ENCODE data around the gene LRRC56.

The LRRC56 gene

DNA sequence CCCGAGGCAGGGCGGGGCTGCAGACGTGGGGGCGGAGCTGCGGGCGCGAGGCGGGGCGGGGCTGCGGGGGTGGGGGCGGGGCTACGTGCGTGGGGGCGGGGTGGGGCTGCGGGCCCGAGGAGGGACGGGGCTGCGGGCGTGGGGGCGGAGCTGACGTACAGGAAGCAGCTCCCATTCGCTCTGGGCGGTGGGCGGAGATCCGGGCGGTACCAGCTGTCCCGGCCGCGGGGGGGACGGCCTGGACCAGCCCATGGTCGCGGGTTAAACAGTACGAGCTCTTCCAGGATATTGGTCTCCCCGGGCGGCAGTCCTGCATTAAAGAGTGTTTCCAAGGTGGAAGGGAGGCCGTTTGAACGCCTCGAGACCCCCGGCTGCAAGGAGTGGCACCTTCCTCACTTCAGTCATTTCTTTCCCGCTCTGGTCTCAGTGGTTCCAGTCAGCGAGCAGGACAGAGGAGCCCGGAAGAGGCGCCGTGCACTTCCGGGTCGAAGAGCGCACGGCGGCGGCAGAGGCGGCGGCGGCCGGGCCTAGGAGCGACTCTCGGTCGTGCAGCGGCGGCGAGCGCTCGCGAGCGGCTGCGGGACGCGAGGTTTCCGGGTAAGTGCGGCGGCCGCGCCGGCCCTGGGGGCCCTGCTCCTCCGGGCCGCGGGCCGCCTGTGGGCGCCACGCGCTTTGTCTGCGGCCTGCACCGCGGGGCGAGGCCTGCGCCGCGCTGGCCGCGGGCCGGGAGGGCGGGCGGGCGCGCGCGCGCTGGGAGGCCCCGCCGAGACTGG, 38.9 kb downstream of the LRRC56 start, which contains the start of gene PHRF1:
PHRF1 (plus strand) TSS at position 475 of the 773 bp plus-strand sequence. CDS start 5,043 bp downstream, outside the sequence.
- peak; percentile 94 for ATAC-seq

DNA sequence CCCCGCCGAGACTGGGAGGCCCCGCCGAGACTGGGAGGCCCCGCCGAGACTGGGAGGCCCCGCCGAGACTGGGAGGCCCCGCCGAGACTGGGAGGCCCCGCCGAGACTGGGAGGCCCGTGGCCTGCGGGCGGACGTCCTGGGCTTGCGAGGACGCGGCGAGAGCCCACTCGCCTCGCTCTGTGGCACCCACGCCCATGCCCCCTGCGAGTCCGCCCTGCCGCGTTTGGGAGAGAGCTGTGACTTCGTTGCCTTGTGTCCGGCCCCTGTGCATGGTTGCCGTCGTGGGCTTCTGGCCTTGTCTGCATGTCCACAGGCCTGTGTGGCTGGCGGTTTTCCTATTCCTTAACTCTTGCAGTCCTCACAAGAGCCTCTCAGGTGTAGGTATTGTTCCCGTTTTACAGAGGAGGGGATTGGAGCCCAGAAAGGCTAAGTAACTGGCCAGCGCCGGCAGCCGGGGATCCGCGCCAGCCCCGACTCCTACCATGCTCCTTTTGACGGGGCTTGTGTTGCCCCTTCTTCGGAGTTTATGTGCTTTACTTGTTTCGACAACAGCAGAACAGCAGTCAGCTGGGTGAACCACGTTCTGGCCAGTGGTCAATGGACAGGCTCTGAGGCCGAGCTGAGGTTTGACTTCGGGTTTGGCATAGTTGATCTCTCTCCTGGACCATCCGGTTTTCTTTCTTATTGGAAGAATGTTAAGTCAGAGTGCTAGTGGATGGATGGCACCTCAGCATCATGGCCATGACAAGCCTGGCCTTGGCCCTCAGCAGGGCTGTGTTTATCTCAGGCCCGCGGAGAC, 39.7 kb downstream of the LRRC56 start:
- ATAC-seq, result no peak

DNA sequence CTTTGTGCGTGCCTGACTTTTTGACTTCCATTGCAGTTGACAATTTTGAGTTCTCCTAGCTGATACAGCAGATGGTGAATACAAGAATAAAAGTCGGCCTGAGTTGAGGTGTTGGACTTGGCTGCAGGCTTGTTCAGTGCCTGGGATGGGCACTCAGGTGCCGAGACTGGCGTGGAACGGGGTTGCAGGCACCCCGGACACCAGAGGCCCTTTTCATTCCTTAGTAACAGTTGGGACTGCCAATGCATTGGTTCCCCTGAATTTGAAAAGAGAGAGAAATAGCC, 40.2 kb downstream of the LRRC56 start:
- ATAC-seq, result no peak

DNA sequence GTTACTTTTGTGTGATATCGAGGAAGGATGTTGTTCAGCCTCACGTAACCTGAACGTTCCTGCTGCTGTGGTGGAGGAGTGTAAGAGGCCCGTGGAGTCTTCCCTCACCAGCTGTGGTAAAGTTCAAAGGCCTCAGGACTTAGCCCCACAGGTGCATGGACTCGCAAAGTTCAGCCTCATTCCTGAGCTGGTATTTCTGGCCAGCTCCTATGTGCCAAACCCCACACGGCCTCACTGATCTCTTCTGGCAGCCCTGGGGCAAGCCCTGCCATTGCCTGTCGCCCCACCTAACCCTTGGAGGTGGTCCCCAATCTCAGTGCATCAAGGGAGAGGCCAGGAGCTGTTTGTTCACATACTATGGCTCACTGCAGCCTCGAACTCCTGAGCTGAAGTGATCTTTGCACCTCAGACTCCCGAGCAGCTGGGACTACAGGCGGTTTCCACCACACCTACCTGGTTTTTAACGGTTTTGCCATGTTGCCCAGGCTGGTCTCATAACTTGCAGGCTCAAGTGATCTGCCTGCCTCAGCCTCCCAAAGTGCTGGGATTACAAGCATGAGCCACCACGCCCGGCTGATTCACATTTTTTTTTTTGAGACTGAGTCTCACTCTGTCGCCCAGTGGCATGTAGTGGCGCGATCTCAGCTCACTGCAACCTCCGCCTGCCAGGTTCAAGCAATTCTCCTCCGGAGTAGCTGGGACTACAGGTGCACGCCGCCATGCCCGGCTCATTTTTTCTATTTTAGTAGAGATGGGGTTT, 41.1 kb downstream of the LRRC56 start:
- no peak for ATAC-seq

- ATAC-seq, result no peak
Measured at GRCh38 chr11:579830-580601, 42.7 kb downstream of the LRRC56 start.

- no peak for ATAC-seq
Measured at GRCh38 chr11:581342-581741, 44.0 kb downstream of the LRRC56 start.

GRCh38 chr11:581752-582151, 44.4 kb downstream of the LRRC56 start:
- no peak for ATAC-seq

DNA sequence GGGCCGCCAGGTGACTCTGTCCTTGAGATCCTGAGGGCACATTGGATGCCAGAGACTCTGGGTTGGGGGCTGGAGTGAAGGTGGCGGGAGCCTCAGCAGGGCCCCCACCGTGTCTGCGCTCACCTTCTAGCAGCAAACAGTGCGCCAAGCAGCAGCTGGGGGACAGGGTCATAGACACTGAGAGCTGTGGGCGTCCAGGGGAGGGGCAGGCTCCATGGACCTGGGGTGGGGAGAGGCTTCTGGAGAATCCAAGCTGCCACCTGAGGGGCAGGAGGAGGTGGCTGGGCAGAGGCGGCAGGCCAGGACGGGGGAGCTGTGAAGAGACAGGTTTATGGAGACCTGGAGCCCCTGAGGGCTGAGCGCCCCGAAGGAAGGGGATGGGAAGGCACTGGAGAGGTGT, 47.0 kb downstream of the LRRC56 start:
- no peak for ATAC-seq

DNA sequence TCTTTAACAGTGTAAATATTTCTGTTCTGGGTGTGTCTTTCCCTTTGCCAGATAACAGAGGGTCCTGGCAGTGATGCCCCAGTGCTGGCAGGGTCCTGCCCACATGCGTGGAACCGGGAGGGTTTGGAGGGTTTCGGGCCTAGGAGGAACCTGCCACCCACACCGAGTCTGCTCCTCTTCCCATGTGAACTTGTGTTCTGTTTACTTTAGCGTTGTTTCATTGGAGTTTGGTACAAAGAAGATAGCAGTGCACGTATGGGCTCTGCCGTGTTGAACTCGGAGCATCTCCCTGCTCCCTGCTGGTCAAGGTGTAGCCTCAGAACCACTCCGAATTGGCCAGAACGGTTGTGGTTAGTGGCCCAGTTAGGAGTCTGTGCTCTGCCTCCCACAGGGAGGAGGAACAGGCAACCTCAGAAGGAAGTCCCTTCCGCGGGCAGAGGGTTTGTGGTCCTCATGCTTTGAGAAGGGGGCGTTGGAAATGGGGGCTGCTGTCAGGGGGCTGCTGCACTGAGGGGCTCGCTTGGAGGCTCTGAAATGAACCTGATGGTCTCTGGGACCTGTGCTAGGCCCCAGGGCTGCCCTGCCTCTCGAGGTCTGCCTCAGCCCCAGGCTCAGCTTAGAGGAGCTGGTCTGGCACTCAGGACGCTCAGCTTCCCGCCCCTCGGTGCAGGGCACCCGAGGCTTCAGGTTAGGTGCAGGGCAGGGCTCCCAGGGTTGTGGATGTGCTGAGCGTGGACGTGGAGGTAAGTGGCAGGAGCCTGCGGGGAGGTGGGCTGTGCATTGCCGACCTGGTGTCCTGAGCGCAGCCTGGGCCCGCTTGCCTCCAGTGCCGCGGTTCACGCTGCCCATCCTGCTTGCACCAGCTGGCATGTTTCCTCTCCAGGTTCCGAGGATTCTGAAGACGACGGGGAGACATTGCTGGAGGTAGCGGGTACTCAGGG, 49.3 kb downstream of the LRRC56 start:
- no peak for ATAC-seq

DNA sequence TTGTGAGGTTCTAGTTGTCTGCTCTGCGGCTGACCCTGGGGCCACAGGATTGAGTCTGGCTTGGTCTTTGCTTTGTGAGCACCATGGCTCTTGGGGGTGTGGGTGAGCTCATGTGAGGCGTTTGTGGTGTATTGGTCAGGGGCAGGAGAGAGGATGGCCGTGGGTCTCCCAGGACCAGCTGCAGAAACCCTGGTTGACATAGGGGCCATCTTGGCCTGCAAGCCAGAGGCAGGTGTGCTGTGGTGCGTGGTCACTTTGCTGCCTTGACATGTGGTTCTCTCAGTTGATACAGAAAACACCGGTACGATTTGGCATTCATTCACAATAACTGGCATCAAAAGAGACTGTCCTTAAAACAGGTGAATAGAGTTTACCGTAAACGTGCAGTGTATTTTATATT, 50.2 kb downstream of the LRRC56 start:
- peak; percentile 1 to 6 for ATAC-seq

DNA sequence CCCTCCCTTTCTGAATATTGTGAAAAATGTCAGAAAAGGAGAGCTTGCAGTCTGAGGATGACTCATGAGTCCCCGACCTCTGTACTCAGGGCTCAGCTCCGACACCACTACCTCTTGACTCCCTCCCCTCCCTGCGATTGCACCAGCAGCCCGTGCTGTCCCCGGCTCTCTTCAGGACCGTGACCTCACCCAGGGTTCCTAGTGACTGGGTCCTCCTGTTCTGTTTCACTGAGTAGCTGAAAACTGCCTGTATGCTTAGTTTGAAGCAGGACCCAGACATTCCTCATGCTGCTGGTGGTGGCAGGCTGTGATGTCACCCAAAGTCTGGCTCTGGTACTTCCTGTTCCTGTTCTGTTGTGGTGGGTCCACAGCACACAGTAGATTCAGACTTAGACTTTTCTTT, 50.7 kb downstream of the LRRC56 start:
- ATAC-seq, result peak; percentile 99

- ATAC-seq, result no peak
Measured at GRCh38 chr11:589798-590197, 52.5 kb downstream of the LRRC56 start.

- no peak for ATAC-seq
Measured at GRCh38 chr11:590997-591396, 53.7 kb downstream of the LRRC56 start.

DNA sequence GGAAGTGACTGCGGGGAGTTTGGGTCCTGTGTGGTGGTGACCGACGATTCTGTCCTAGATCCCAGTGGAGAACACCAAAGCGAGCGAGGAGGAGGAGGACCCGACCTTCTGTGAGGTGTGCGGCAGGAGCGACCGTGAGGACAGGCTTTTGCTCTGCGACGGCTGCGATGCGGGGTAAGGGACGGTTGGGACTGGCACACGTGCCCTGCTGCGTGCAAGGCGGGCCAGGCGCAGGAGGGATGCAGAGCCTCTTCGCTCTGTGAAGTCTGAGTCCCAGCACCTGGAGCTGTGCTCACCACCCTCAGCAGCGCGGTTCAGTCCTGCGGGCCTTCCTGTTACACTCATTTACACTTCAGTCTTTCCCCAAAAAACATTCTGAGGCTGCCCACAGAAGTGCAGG, 55.2 kb downstream of the LRRC56 start:
- ATAC-seq, result no peak

DNA sequence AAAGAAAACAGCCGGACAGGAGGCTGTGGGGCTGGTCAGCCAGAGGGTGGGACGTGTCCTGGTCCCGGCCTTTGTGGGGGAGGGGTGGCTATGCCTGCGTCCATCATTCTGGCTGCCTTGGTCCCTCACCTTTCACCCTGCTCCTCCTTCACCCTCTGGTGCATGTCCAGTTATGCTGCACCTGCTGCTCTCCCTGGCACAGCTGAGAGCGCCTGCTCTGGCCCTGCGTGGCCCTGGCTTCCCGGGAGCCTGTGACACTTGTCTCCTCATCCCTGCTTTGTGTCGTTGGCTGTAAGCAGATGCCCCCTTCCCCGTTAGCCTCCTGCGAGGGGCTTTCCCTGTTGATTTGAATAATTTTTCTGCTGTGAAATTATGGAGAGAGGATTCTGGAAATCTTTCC, 55.6 kb downstream of the LRRC56 start:
- no peak for ATAC-seq

DNA sequence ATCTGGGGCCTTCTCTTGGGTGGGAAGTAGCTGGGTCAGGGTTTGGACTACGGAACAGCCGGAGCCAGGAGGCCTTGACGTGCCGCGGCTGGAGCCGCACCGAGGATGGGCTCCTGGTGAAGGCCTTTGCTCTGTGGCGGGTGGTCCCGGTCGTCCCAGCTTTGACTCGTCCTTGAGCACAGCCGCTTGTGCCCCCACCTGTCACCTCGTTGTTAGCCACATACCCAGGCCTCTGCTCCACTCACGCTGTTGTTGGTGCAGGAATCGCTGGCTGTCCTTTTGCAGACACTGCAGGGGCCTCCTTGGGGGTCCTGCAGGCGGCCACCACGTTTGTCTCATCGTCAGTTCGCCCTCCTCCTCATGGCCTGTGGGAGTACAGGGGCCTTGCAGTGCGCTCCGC, 56.0 kb downstream of the LRRC56 start:
- no peak for ATAC-seq

DNA sequence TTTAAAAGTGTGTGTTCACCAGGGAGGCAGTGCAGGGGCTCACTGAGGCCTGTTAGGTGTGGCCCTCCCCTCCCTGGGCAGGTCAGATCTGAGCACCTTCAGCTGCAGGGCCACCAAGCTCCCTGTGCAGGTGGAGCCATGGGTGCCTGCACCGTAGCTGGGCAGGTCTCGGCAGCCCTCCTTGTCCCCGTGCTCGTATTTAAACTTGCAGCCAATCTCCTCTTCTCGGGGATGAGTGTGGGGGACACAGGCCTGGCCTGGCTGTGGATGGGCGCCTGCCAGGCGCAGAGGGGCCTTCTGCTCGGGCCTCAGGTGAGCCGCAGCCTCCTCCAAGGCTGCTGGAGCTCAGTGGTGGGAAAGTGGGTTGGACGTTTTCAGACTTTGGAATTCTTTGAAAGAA, 58.1 kb downstream of the LRRC56 start:
- no peak for ATAC-seq

- no peak for ATAC-seq
Measured at GRCh38 chr11:596374-596773, 59.0 kb downstream of the LRRC56 start.

- ATAC-seq, result no peak
Measured at GRCh38 chr11:597166-597725, 59.9 kb downstream of the LRRC56 start.

DNA sequence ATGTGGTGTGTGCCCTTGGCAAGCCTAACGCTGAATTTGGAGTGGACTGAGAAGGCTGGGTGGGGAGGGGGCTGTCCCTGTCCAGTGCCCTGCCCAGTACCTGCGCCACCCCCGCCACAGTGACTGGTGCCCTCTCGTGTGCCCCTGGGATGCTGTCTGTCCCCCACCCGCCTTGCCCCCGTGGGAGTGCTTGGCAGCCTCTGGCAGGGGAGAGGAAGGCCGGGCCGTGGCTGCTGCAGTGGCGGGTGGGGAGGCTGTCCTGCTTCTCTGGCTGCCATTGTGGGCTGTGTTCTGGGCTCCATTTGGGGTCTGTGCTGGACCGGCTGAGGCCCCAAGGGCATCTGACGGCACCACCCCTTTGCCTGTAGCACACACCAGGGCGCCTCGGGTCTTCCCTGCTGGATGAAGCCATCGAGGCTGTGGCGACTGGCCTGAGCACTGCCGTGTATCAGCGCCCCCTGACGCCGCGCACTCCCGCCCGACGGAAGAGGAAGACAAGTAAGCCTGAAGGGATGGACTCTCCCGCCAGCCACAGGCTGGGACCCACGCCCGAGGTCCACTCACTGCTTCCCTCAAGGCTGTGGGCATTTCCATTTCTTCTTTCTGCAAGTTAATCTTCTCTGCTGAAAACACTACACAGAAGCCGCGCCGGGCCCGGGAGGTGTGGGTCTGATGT, 60.8 kb downstream of the LRRC56 start:
- no peak for ATAC-seq
